ENCODE measurements around the gene METRNL.

DNA sequence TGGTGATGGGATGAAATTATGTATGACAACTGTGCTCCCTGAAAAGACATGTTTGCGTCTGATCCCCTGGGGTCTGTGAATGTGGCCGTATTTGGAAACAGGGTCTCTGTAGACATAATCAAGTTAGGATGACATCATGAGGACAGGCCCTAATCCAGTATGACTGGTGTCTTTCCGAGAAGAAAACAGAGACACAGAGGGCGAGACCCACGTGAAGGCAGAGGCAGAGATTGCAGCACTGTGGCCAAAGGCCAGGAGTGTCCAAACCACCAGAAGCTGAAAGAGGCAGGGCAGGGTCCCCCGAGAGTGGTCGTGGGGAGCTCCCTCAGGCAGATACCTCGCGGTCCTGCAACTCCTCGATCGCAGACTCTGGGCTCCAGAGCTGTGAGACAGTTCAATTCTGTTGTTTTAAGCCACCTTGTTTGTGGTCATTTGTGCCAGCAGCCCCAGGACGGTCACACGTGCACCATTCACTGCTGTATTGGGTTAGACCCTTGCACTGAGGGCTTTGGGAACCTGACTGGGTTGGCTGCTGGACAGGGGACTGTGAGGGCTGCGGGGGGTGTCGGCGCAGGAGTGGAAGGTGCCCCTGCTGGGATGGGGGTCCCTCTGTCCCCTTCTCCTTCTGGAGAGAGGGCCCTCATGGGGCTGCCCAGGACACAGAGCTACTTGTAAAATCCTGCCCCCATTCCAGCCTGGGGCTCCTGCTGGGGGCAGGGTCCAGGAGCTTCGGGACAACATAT, 27.7 kb downstream of the METRNL start:
- TF ChIP-seq, protein P1, sequence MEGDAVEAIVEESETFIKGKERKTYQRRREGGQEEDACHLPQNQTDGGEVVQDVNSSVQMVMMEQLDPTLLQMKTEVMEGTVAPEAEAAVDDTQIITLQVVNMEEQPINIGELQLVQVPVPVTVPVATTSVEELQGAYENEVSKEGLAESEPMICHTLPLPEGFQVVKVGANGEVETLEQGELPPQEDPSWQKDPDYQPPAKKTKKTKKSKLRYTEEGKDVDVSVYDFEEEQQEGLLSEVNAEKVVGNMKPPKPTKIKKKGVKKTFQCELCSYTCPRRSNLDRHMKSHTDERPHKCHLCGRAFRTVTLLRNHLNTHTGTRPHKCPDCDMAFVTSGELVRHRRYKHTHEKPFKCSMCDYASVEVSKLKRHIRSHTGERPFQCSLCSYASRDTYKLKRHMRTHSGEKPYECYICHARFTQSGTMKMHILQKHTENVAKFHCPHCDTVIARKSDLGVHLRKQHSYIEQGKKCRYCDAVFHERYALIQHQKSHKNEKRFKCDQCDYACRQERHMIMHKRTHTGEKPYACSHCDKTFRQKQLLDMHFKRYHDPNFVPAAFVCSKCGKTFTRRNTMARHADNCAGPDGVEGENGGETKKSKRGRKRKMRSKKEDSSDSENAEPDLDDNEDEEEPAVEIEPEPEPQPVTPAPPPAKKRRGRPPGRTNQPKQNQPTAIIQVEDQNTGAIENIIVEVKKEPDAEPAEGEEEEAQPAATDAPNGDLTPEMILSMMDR (conservative IDR thresholded peaks at IDR 0.05; ENCODE audit: low read depth, low read length) = no peak
- no peak for TF ChIP-seq EZH2 (IDR thresholded peaks at IDR 0.05; ENCODE audit: low read length, unreplicated experiment)
- no peak for TF ChIP-seq EZH2phosphoT487 (IDR thresholded peaks at IDR 0.05; ENCODE audit: borderline replicate concordance, low read length)

All from PC-3 (cell line).